CD14-positive monocyte (primary cell): ENCODE results near the gene KCNH1. TPM values are rescaled to one million over a fixed set of nuclear protein-coding genes. Genes with fewer than 3 reads are reported as not detected.

Experiments
- DNase-seq, 3 donors: peaks; one replicate each; pipeline ENCODE4 v3.0.0-alpha.2; 2011 to 2022
- H2AFZ ChIP-seq: 2 replicates; pipeline ENCODE4 v1.6.0; 2012; ENCODE audit warnings: mild to moderate bottlenecking, low read depth, low read length, inconsistent platforms; ENCODE audit not compliant: insufficient read depth, poor library complexity, severe bottlenecking
- H3K27ac ChIP-seq, 2 donors: 1 replicate in 1 of 2; 2 replicates in 1 of 2; pipeline ENCODE4 v1.5.1; 2012 to 2013; ENCODE audit warnings: low read length in 2 of 2, control low read depth in 1 of 2, inconsistent platforms in 1 of 2, low read depth in 1 of 2, mild to moderate bottlenecking in 1 of 2
- H3K27me3 ChIP-seq, 2 donors: one replicate each; pipeline versions ENCODE4 v1.6.0 to v1.6.1; 2011 to 2013; ENCODE audit warnings: low read length in 2 of 2; ENCODE audit not compliant: control insufficient read depth in 2 of 2, insufficient read depth in 2 of 2
- H3K36me3 ChIP-seq, 2 donors: replicated peaks in 1 of 2; 1 replicate in 1 of 2; 2 replicates in 1 of 2; pipeline versions ENCODE4 v1.5.1 to v1.6.1; 2012 to 2013; ENCODE audit warnings: low read length in 2 of 2, control low read depth in 1 of 2, inconsistent platforms in 1 of 2, mild to moderate bottlenecking in 1 of 2; ENCODE audit not compliant: insufficient read depth in 2 of 2, control insufficient read depth in 1 of 2
- H3K4me1 ChIP-seq, 2 donors: 1 replicate in 1 of 2; 2 replicates in 1 of 2; pipeline versions ENCODE4 v1.5.1 to v1.6.1; 2012 to 2013; ENCODE audit warnings: low read length in 2 of 2, control low read depth in 1 of 2, inconsistent platforms in 1 of 2, mild to moderate bottlenecking in 1 of 2, moderate library complexity in 1 of 2; ENCODE audit not compliant: insufficient read depth in 2 of 2, control insufficient read depth in 1 of 2
- H3K4me2 ChIP-seq: replicated peaks from 2 replicates; pipeline ENCODE3; 2012; ENCODE audit warnings: low read length, moderate library complexity, mild to moderate bottlenecking; ENCODE audit not compliant: poor library complexity, severe bottlenecking; ENCODE audit errors: extremely low read depth
- H3K4me3 ChIP-seq, 3 experiments: fragments of 200-600 bp in 1 of 3; sonication (generic) in 1 of 3; replicated peaks in 1 of 3; 1 replicate in 2 of 3; 2 replicates in 1 of 3; pipeline ENCODE4 v1.5.1; 2011 to 2013; ENCODE audit warnings: low read length in 3 of 3, mild to moderate bottlenecking in 3 of 3, control low read depth in 2 of 3, low read depth in 2 of 3, inconsistent platforms in 1 of 3, moderate library complexity in 1 of 3
- H3K79me2 ChIP-seq: 2 replicates; pipeline ENCODE4 v1.6.0; 2012; ENCODE audit warnings: mild to moderate bottlenecking, control low read depth, inconsistent platforms, low read length, moderate library complexity; ENCODE audit not compliant: insufficient read depth
- H3K9ac ChIP-seq: 2 replicates; pipeline ENCODE4 v1.6.0; 2017; ENCODE audit warnings: low read length, mild to moderate bottlenecking; ENCODE audit not compliant: insufficient read depth, poor library complexity, severe bottlenecking
- H3K9me3 ChIP-seq, 2 donors: replicated peaks in 1 of 2; 1 replicate in 1 of 2; 2 replicates in 1 of 2; pipeline versions ENCODE4 v1.5.1 to v1.6.1; 2012 to 2013; ENCODE audit warnings: low read length in 2 of 2, control low read depth in 1 of 2; ENCODE audit not compliant: control insufficient read depth in 1 of 2, insufficient read depth in 1 of 2
- H4K20me1 ChIP-seq: 2 replicates; pipeline ENCODE4 v1.6.0; 2012; ENCODE audit warnings: mild to moderate bottlenecking, low read length, control low read depth, moderate library complexity; ENCODE audit not compliant: insufficient read depth
- H3K27ac Mint-ChIP-seq, 7 donors: one replicate each; pipeline ENCODE4 v1.8.0; 2020; ENCODE audit warnings: mild to moderate bottlenecking in 7 of 7, mixed read lengths in 7 of 7, moderate library complexity in 6 of 7, inconsistent platforms in 2 of 7
- H3K27me3 Mint-ChIP-seq, 3 donors: one replicate each; pipeline ENCODE4 v1.8.0; 2021 to 2022; ENCODE audit warnings: low read depth in 3 of 3, mild to moderate bottlenecking in 3 of 3, mixed read lengths in 3 of 3, moderate library complexity in 3 of 3, inconsistent platforms in 1 of 3
- H3K36me3 Mint-ChIP-seq, 2 donors: one replicate each; pipeline ENCODE4 v1.8.0; 2020; ENCODE audit warnings: mixed read lengths in 2 of 2, inconsistent platforms in 1 of 2, mild to moderate bottlenecking in 1 of 2
- H3K4me1 Mint-ChIP-seq: one replicate; pipeline ENCODE4 v1.8.0; 2020; ENCODE audit warnings: mild to moderate bottlenecking, mixed read lengths
- H3K4me3 Mint-ChIP-seq, 2 donors: one replicate each; pipeline ENCODE4 v1.8.0; 2020; ENCODE audit warnings: mild to moderate bottlenecking in 2 of 2, mixed read lengths in 2 of 2, moderate library complexity in 1 of 2
- H3K9me3 Mint-ChIP-seq, 7 donors: one replicate each; pipeline ENCODE4 v1.8.0; 2020 to 2022; ENCODE audit warnings: mixed read lengths in 7 of 7, mild to moderate bottlenecking in 6 of 7, moderate library complexity in 6 of 7, inconsistent platforms in 2 of 7
- CTCF ChIP-seq: fragments of 200-600 bp; IDR thresholded peaks from one replicate; pipeline ENCODE4 v1.8.0; 2022; ENCODE audit warnings: antibody characterized with exemption, mild to moderate bottlenecking
- WGBS: methylation state at CpG from one replicate; pipeline ENCODE4 v1.1.5; 2013; ENCODE audit warnings: missing lambda C conversion rate; ENCODE audit not compliant: insufficient coverage; 5-methylcytosine and 5-hydroxymethylcytosine counted together
- intact Hi-C, 2 donors: fragments of 100-400 bp; cut with micrococcal nuclease; formaldehyde crosslinking; loops; one replicate each; pipeline versions ENCODE4 v1.15.0 to v1.15.1; 2023
- polyA plus RNA-seq, 3 donors: library from polyadenylated mRNA; depleted of rRNA in 1 of 3; unstranded in 2 of 3; stranded (reverse) in 1 of 3; fragments of 300-500 nt in 2 of 3; fragments of >200 nt in 1 of 3; fragmentation: Illumina TruSeq in 2 of 3; gene quantifications; 1 replicate in 2 of 3; 2 replicates in 1 of 3; pipeline ENCODE4 v1.2.3, GENCODE V29; 2012 to 2021

KCNH1 gene
- polyA plus RNA-seq, 3 donors: not detected

- Histone ChIP-seq H3K36me3 (no peaks in the 10 kb centered on the region), H3K4me1 (no peaks in the 10 kb centered on the region), H4K20me1 (no peaks in the 10 kb centered on the region), H2AFZ (no peak overlapping the region), H3K9me3 (no peaks in the 10 kb centered on the region), H3K79me2 (no peaks in the 10 kb centered on the region), H3K4me3 (no peak overlapping the region), H3K27me3 (no peaks in the 10 kb centered on the region), H3K9ac (no peak overlapping the region), H3K27ac (no peak overlapping the region), H3K4me2 (no peak overlapping the region)
- no peaks in the 10 kb centered on the region for H3K4me1 Mint-ChIP-seq
- no peaks in the 10 kb centered on the region for H3K36me3 Mint-ChIP-seq
- 11% methylated on average over 2 of the region's 2 CpGs for WGBS
- intact Hi-C loops: no loop called here
- no peak for DNase-seq
- H3K27me3 Mint-ChIP-seq: peaks cover 0 to 4% (median 2%) of the 10 kb centered on the region in 3 donors
- no peak overlapping the region for H3K27ac Mint-ChIP-seq
- TF ChIP-seq CTCF: no peak
- H3K4me3 Mint-ChIP-seq: no peak overlapping the region
- peaks cover 0 to 5% (median 1%) of the 10 kb centered on the region in 7 donors for H3K9me3 Mint-ChIP-seq
These were observed 343.8 kb downstream of the KCNH1 start for GRCh38 chr1:210790196-210790595.

- H3K4me1 ChIP-seq: no peaks in the 10 kb centered on the region
- no peaks in the 10 kb centered on the region for H3K27me3 ChIP-seq
- H3K9me3 Mint-ChIP-seq: peaks cover 0 to 5% (median 0%) of the 10 kb centered on the region in 7 donors
- no peak for TF ChIP-seq CTCF
- no peak overlapping the region for H2AFZ ChIP-seq
- H3K4me3 Mint-ChIP-seq: no peak overlapping the region
- no peak for DNase-seq
- H3K4me2 ChIP-seq: no peak overlapping the region
- no peaks in the 10 kb centered on the region for H4K20me1 ChIP-seq
- peaks cover 0 to 4% (median 2%) of the 10 kb centered on the region in 3 donors for H3K27me3 Mint-ChIP-seq
- no peak overlapping the region for H3K27ac Mint-ChIP-seq
- no peak overlapping the region for H3K9ac ChIP-seq
- no peaks in the 10 kb centered on the region for H3K4me1 Mint-ChIP-seq
- WGBS: no CpG with 5 or more reads among the region's 1 CpG
- H3K36me3 ChIP-seq: no peaks in the 10 kb centered on the region
- no peak overlapping the region for H3K4me3 ChIP-seq
- no peak overlapping the region for H3K27ac ChIP-seq
- no peaks in the 10 kb centered on the region for H3K79me2 ChIP-seq
- H3K36me3 Mint-ChIP-seq: no peaks in the 10 kb centered on the region
- intact Hi-C loops: no loop called here
- H3K9me3 ChIP-seq: no peaks in the 10 kb centered on the region
These were observed 346.1 kb downstream of the KCNH1 start for GRCh38 chr1:210787800-210788199.
